ENCODE results near the gene ELP2.

DNA sequence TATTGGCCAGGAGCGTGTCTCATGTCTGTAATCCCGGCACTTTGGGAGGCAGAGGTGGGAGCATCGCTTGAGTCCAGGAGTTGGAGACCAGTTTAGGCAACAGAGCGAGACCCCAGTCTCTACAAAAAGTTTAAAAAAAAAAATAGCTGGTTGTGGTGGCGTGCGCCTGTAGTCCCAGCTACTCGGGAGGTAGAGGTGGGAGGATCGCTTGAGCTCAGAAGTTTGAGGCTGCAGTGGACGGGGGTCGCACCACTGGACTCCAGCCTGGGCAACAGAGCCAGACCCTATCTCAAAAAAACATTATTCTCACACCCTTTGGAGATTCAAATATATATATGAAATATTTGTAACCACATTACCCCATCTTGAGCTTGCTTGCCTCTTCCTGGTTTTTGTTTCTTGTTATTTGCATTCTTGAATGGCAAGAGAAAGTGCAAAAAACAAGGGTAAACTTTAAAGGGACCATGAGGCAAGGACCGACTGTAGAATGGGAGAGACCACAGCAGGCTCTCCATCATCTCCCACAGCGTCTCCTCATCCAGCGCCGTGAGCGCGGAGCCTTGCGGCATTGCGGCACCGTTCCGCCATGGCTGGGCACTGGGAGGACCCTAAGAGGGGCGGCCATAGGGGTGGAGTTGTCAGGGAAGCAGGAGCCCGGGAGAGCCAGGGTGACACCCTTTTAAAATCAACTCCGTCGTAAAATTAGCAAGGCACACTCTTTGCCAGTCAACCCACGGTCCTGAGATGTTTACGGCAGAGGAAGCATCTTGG lies 1.4 kb downstream of the ELP2 start:
- TF ChIP-seq, protein P1, sequence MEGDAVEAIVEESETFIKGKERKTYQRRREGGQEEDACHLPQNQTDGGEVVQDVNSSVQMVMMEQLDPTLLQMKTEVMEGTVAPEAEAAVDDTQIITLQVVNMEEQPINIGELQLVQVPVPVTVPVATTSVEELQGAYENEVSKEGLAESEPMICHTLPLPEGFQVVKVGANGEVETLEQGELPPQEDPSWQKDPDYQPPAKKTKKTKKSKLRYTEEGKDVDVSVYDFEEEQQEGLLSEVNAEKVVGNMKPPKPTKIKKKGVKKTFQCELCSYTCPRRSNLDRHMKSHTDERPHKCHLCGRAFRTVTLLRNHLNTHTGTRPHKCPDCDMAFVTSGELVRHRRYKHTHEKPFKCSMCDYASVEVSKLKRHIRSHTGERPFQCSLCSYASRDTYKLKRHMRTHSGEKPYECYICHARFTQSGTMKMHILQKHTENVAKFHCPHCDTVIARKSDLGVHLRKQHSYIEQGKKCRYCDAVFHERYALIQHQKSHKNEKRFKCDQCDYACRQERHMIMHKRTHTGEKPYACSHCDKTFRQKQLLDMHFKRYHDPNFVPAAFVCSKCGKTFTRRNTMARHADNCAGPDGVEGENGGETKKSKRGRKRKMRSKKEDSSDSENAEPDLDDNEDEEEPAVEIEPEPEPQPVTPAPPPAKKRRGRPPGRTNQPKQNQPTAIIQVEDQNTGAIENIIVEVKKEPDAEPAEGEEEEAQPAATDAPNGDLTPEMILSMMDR (conservative IDR thresholded peaks at IDR 0.05): no peak
- no peak for TF ChIP-seq EZH2 (IDR thresholded peaks at IDR 0.05; ENCODE audit: low read depth)
